KMS-11 (cell line): Measurements from ENCODE around the gene TMEM80.

ENCODE experiments used
- H2AFZ ChIP-seq: fragments of 200-600 bp; sonication (generic); 2 replicates; pipeline ENCODE4 v1.6.1; 2016; ENCODE audit warnings: antibody characterized with exemption, mixed run types, low read depth
- H3K27ac ChIP-seq: fragments of 200-600 bp; sonication (generic); 2 replicates; pipeline ENCODE4 v1.6.1; 2016; ENCODE audit warnings: mild to moderate bottlenecking, mixed run types
- H3K27me3 ChIP-seq: fragments of 200-600 bp; sonication (generic); 2 replicates; pipeline ENCODE4 v1.6.1; 2017; ENCODE audit warnings: mild to moderate bottlenecking, low read depth, mixed run types, moderate library complexity; ENCODE audit not compliant: insufficient read depth
- H3K36me3 ChIP-seq: fragments of 200-600 bp; sonication (generic); 2 replicates; pipeline ENCODE4 v1.6.1; 2017; ENCODE audit warnings: mild to moderate bottlenecking, mixed run types; ENCODE audit not compliant: insufficient read depth
- H3K4me1 ChIP-seq: fragments of 200-600 bp; sonication (generic); 2 replicates; pipeline ENCODE4 v1.6.1; 2016; ENCODE audit warnings: mild to moderate bottlenecking, low read depth, mixed run types; ENCODE audit not compliant: poor library complexity, severe bottlenecking
- H3K4me2 ChIP-seq: fragments of 200-600 bp; sonication (generic); 2 replicates; pipeline ENCODE4 v1.7.0; 2016; ENCODE audit warnings: mild to moderate bottlenecking, mixed run types
- H3K4me3 ChIP-seq: fragments of 200-600 bp; sonication (generic); IDR thresholded peaks from 2 replicates; pipeline ENCODE4 v1.6.1; 2017; ENCODE audit warnings: low read depth, low read length, mixed read lengths; ENCODE audit not compliant: insufficient read depth
- H3K79me2 ChIP-seq: fragments of 200-600 bp; sonication (generic); 2 replicates; pipeline ENCODE4 v1.6.1; 2016; ENCODE audit warnings: low read depth, mixed run types; ENCODE audit not compliant: insufficient read depth
- H3K9ac ChIP-seq: fragments of 200-600 bp; sonication (generic); 2 replicates; pipeline ENCODE4 v1.6.1; 2016; ENCODE audit warnings: mild to moderate bottlenecking, mixed run types
- H4K20me1 ChIP-seq: fragments of 200-600 bp; sonication (generic); 2 replicates; pipeline ENCODE4 v1.6.1; 2016; ENCODE audit warnings: mild to moderate bottlenecking, mixed run types; ENCODE audit not compliant: insufficient read depth
- CTCF ChIP-seq: fragments of 200-600 bp; sonication (generic); conservative IDR thresholded peaks from 2 replicates; pipeline ENCODE4 v1.6.1; 2017; ENCODE audit warnings: low read depth, mild to moderate bottlenecking, antibody characterized with exemption, low read length, moderate library complexity, mixed read lengths

Gene TMEM80

GRCh38 chr11:680970-681369 lies 14.6 kb upstream of the TMEM80 start:
- H3K4me1 ChIP-seq: no peaks in the 10 kb centered on the region
- TF ChIP-seq CTCF: no peak
- no peak overlapping the region for H2AFZ ChIP-seq
- no peak overlapping the region for H3K4me3 ChIP-seq
- H3K36me3 ChIP-seq: no peaks in the 10 kb centered on the region; the same call in 1 of the 2 replicates
- H3K79me2 ChIP-seq: no peaks in the 10 kb centered on the region
- H4K20me1 ChIP-seq: no peaks in the 10 kb centered on the region
- H3K9ac ChIP-seq: no peak overlapping the region
- H3K27me3 ChIP-seq: no peaks in the 10 kb centered on the region
- no peak overlapping the region for H3K27ac ChIP-seq
- H3K4me2 ChIP-seq: no peak overlapping the region

- Histone ChIP-seq H3K4me2 (no peak overlapping the region), H3K9ac (no peak overlapping the region), H3K4me3 (no peak overlapping the region), H3K79me2 (peaks cover 17% of the 10 kb centered on the region; the same call in 1 of the 2 replicates), H3K27me3 (no peaks in the 10 kb centered on the region), H3K4me1 (peaks cover 9% of the 10 kb centered on the region), H3K27ac (no peak overlapping the region), H4K20me1 (no peaks in the 10 kb centered on the region), H2AFZ (no peak overlapping the region), H3K36me3 (no peaks in the 10 kb centered on the region; the same call in 1 of the 2 replicates)
- no peak for TF ChIP-seq CTCF
These were observed 9.0 kb upstream of the TMEM80 start for GRCh38 chr11:686451-687243.

GRCh38 chr11:687751-688150 lies 7.9 kb upstream of the TMEM80 start:
- H2AFZ ChIP-seq: no peak overlapping the region
- peaks cover 28% of the 10 kb centered on the region; the same call in 1 of the 2 replicates for H3K79me2 ChIP-seq
- H3K36me3 ChIP-seq: no peaks in the 10 kb centered on the region; the same call in 1 of the 2 replicates
- no peak overlapping the region for H3K4me3 ChIP-seq
- no peak overlapping the region for H3K4me2 ChIP-seq
- no peaks in the 10 kb centered on the region for H4K20me1 ChIP-seq
- H3K9ac ChIP-seq: no peak overlapping the region
- peaks cover 9% of the 10 kb centered on the region for H3K4me1 ChIP-seq
- TF ChIP-seq CTCF: no peak
- no peak overlapping the region for H3K27ac ChIP-seq
- no peaks in the 10 kb centered on the region for H3K27me3 ChIP-seq

GRCh38 chr11:688681-689080 lies 6.9 kb upstream of the TMEM80 start:
- H3K36me3 ChIP-seq: no peaks in the 10 kb centered on the region; the same call in 1 of the 2 replicates
- TF ChIP-seq CTCF: no peak
- peaks cover 18% of the 10 kb centered on the region for H3K4me1 ChIP-seq
- no peak overlapping the region for H3K27ac ChIP-seq
- H4K20me1 ChIP-seq: no peaks in the 10 kb centered on the region
- no peak overlapping the region for H3K4me3 ChIP-seq
- H3K79me2 ChIP-seq: peaks cover 38% of the 10 kb centered on the region
- no peak overlapping the region for H2AFZ ChIP-seq
- H3K9ac ChIP-seq: no peak overlapping the region
- H3K4me2 ChIP-seq: no peak overlapping the region
- H3K27me3 ChIP-seq: no peaks in the 10 kb centered on the region
